Breast epithelium (tissue), 3 donors: ENCODE measurements around the gene SLC23A3.

Source experiments
- CTCF ChIP-seq, 3 donors: fragments of 450-650 bp; IDR thresholded peaks; one replicate each; pipeline ENCODE4 v1.5.1; 2016 to 2017; ENCODE audit warnings: antibody characterized with exemption in 3 of 3, mild to moderate bottlenecking in 3 of 3, moderate library complexity in 3 of 3
- POLR2A ChIP-seq: fragments of 450-650 bp; IDR thresholded peaks from one replicate; pipeline ENCODE4 v1.6.1; 2016; ENCODE audit warnings: antibody characterized with exemption, mild to moderate bottlenecking, moderate library complexity
- POLR2AphosphoS5 ChIP-seq, 3 donors: sonication (generic); formaldehyde crosslinking; IDR thresholded peaks; one replicate each; pipeline ENCODE4 v1.6.1; 2017; ENCODE audit warnings: antibody characterized with exemption in 3 of 3

- no peak for TF ChIP-seq CTCF (IDR thresholded peaks at IDR 0.05)
- TF ChIP-seq POLR2A: no peak
- TF ChIP-seq POLR2AphosphoS5 (IDR thresholded peaks at IDR 0.05): no peak
Measured at GRCh38 chr2:219129589-219129988, 40.2 kb downstream of the SLC23A3 start.
